C4-2B (cell line): ENCODE data around the gene CA10.

Source experiments
- CTCF ChIP-seq: fragments of 450-650 bp; conservative IDR thresholded peaks from 2 replicates; pipeline ENCODE4 v1.5.1; 2017; ENCODE audit warnings: mild to moderate bottlenecking
- ZFX ChIP-seq: fragments of 450-650 bp; IDR thresholded peaks from 2 replicates; pipeline ENCODE4 v1.6.1; 2017

DNA sequence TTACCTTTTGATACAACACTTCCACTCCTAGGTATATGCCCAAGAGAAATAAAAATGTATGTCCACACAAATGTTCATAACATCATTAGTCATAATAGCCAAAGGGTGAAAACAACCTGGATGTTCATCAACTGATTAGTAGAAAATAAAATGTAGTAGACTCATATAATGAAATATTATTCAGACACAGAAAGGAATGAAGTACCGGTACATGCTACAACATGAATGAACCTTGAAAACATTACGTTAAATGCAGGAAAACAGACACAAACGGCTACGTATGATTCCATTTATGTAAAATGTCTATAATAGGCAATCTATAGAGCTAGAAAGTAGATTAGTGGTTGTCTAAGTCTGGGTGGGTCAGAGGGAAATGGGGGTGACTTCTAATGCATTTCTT lies 358.5 kb downstream of the CA10 start:
- TF ChIP-seq CTCF (no peak), ZFX (no peak)
